Gastroesophageal sphincter (tissue), 4 donors: ENCODE measurements around the gene HVCN1. TPM values are rescaled to one million over a fixed set of nuclear protein-coding genes. Genes with fewer than 3 reads are reported as not detected.
A peak's percentile ranks its signal among the peaks of the same experiment; 100 is the strongest.

Experiments
- ATAC-seq: fragments of 150-250 bp; one replicate; pipeline ENCODE4 v1.9.1; 2016; ENCODE audit warnings: mild to moderate bottlenecking, moderate library complexity
- H3K27ac ChIP-seq, 4 donors: fragments of 200-600 bp; sonication (generic) in 3 of 4; 1 replicate in 3 of 4; 2 replicates in 1 of 4; pipeline ENCODE4 v1.5.1; 2016 to 2019
- H3K27me3 ChIP-seq: fragments of 200-600 bp; sonication (generic); one replicate; pipeline ENCODE4 v1.5.1; 2019
- H3K36me3 ChIP-seq, 2 donors: fragments of 200-600 bp; sonication (generic); one replicate each; pipeline ENCODE4 v1.5.1; 2019; ENCODE audit warnings: control low read depth in 1 of 2
- H3K4me1 ChIP-seq, 3 donors: fragments of 200-600 bp; sonication (generic); 1 replicate in 2 of 3; 2 replicates in 1 of 3; pipeline ENCODE4 v1.5.1; 2016 to 2019; ENCODE audit warnings: control low read depth in 2 of 3
- H3K4me3 ChIP-seq, 2 donors: fragments of 200-600 bp; sonication (generic); one replicate each; pipeline ENCODE4 v1.5.1; 2019; ENCODE audit warnings: mild to moderate bottlenecking in 1 of 2, moderate library complexity in 1 of 2
- H3K9me3 ChIP-seq, 3 donors: fragments of 200-600 bp; sonication (generic); one replicate each; pipeline ENCODE4 v1.5.1; 2017 to 2019; ENCODE audit warnings: control low read depth in 2 of 3
- CTCF ChIP-seq, 4 experiments: fragments of 200-600 bp in 2 of 4; fragments of 450-650 bp in 2 of 4; sonication (generic) in 1 of 4; IDR thresholded peaks; one replicate each; pipeline ENCODE4 v1.5.1; 2017 to 2019; ENCODE audit warnings: antibody characterized with exemption in 4 of 4, mild to moderate bottlenecking in 2 of 4, moderate library complexity in 2 of 4
- EP300 ChIP-seq: sonication (generic); formaldehyde crosslinking; IDR thresholded peaks from one replicate; pipeline ENCODE4 v1.6.1; 2017; ENCODE audit warnings: antibody characterized with exemption, mild to moderate bottlenecking
- POLR2A ChIP-seq, 2 donors: fragments of 450-650 bp; IDR thresholded peaks; one replicate each; pipeline ENCODE4 v1.6.1; 2017; ENCODE audit warnings: antibody characterized with exemption in 2 of 2, mild to moderate bottlenecking in 2 of 2, moderate library complexity in 1 of 2
- POLR2AphosphoS5 ChIP-seq: sonication (generic); formaldehyde crosslinking; IDR thresholded peaks from one replicate; pipeline ENCODE4 v1.6.1; 2017; ENCODE audit warnings: antibody characterized with exemption
- WGBS, 2 donors: methylation state at CpG; one replicate each; pipeline ENCODE4 v1.1.5; 2018; ENCODE audit warnings: low coverage in 1 of 2; 5-methylcytosine and 5-hydroxymethylcytosine counted together
- total RNA-seq, 4 donors: library from RNA; depleted of rRNA; stranded (reverse); fragments of >200 nt; gene quantifications; one replicate each; pipeline ENCODE4 v1.1.0, GENCODE V29; 2016

Gene HVCN1
- total RNA-seq, 4 donors from 2014 or later = 1.4 to 12.0 (median 8.1) TPM

GRCh38 chr12:110694330-110694901 is 5.5 kb upstream of the HVCN1 start:
- H3K36me3 ChIP-seq = no peaks in the 10 kb centered on the region
- H3K4me1 ChIP-seq = peaks cover 0 to 24% (median 6%) of the 10 kb centered on the region in 3 donors
- ATAC-seq = peak; percentile 55
- no peaks in the 10 kb centered on the region for H3K27me3 ChIP-seq
- no peaks in the 10 kb centered on the region for H3K9me3 ChIP-seq
- H3K4me3 ChIP-seq = no peak overlapping the region
- WGBS, 2 donors = 87% methylated on average over 3 of the region's 12 CpGs; no CpG with 5 or more reads in 1 of the 2 donors
- peak overlapping the region in 3 of 4 donors; percentile 14 to 32 (median 19) for H3K27ac ChIP-seq
- TF ChIP-seq POLR2AphosphoS5 (no peak), EP300 (no peak), CTCF (IDR thresholded peaks at IDR 0.05) (no peak), POLR2A (IDR thresholded peaks at IDR 0.05) (no peak)

GRCh38 chr12:110693731-110694130 is 4.8 kb upstream of the HVCN1 start:
- ATAC-seq = no peak
- H3K36me3 ChIP-seq = no peaks in the 10 kb centered on the region
- H3K9me3 ChIP-seq = no peaks in the 10 kb centered on the region
- TF ChIP-seq POLR2A (IDR thresholded peaks at IDR 0.05) = no peak
- peaks cover 0 to 21% (median 8%) of the 10 kb centered on the region in 3 donors for H3K4me1 ChIP-seq
- H3K4me3 ChIP-seq = no peak overlapping the region
- WGBS, 2 donors = 65 to 86% methylated on average over 5 to 7 of the region's 7 CpGs
- H3K27me3 ChIP-seq = no peaks in the 10 kb centered on the region
- peak overlapping the region in 3 of 4 donors; percentile 14 to 32 (median 19) for H3K27ac ChIP-seq

- 40 to 64% methylated on average over 1 to 2 of the region's 4 CpGs for WGBS, 2 donors
- Histone ChIP-seq H3K9me3 (no peaks in the 10 kb centered on the region), H3K4me3 (no peak overlapping the region), H3K27ac (peak overlapping the region in 3 of 4 donors; percentile 75 to 83 (median 79)), H3K4me1 (peaks cover 0 to 24% (median 8%) of the 10 kb centered on the region in 3 donors), H3K27me3 (no peaks in the 10 kb centered on the region), H3K36me3 (peaks cover 0 to 3% of the 10 kb centered on the region in 2 donors)
- TF ChIP-seq EP300 = no peak
- TF ChIP-seq CTCF (IDR thresholded peaks at IDR 0.05) = no peak
- no peak for ATAC-seq
These were observed 1.2 kb upstream of the HVCN1 start for GRCh38 chr12:110690127-110690430.

GRCh38 chr12:110689281-110690126 is 589 bp upstream of the HVCN1 start:
- TF ChIP-seq CTCF (IDR thresholded peaks at IDR 0.05) (no peak), POLR2A (IDR thresholded peaks at IDR 0.05) (no peak), EP300 (no peak), POLR2AphosphoS5 (no peak)
- H3K9me3 ChIP-seq = no peaks in the 10 kb centered on the region
- H3K4me3 ChIP-seq = peak overlapping the region; percentile 43 to 69
- ATAC-seq = peak; percentile 77
- peaks cover 0 to 9% of the 10 kb centered on the region in 2 donors for H3K36me3 ChIP-seq
- peaks cover 0 to 24% (median 8%) of the 10 kb centered on the region in 3 donors for H3K4me1 ChIP-seq
- WGBS, 2 donors = 2% methylated on average over 10 of the region's 38 CpGs; no CpG with 5 or more reads in 1 of the 2 donors
- H3K27ac ChIP-seq = peak overlapping the region; percentile 1 to 83 (median 77)
- H3K27me3 ChIP-seq = no peaks in the 10 kb centered on the region

GRCh38 chr12:110687396-110688169 is 1.3 kb downstream of the HVCN1 start:
- peaks cover 0 to 19% of the 10 kb centered on the region in 2 donors for H3K36me3 ChIP-seq
- WGBS, 2 donors = 89 to 92% methylated on average over 8 to 9 of the region's 15 CpGs
- H3K4me1 ChIP-seq = peaks cover 0 to 24% (median 8%) of the 10 kb centered on the region in 3 donors
- H3K9me3 ChIP-seq = no peaks in the 10 kb centered on the region
- TF ChIP-seq CTCF (IDR thresholded peaks at IDR 0.05) (no peak), EP300 (no peak), POLR2AphosphoS5 (no peak), POLR2A (IDR thresholded peaks at IDR 0.05) (no peak)
- no peak overlapping the region for H3K27ac ChIP-seq
- H3K27me3 ChIP-seq = no peaks in the 10 kb centered on the region
- ATAC-seq = no peak
- H3K4me3 ChIP-seq = peak overlapping the region in 1 of 2 donors; percentile 69
